Loucy (cell line): Measurements from ENCODE around the gene NCAM1.

Experiments used
- EZH2phosphoT487 ChIP-seq: fragments of 200-600 bp; IDR thresholded peaks from 2 replicates; pipeline ENCODE4 v1.6.1; 2018; ENCODE audit warnings: antibody characterized with exemption, mild to moderate bottlenecking, moderate library complexity, borderline replicate concordance
- TF ChIP-seq, protein P1 (sequence below): fragments of 200-600 bp; sonication (generic); conservative IDR thresholded peaks from 2 replicates; pipeline ENCODE4 v1.5.1; 2014; ENCODE audit warnings: mild to moderate bottlenecking, antibody characterized with exemption, low read length

DNA sequence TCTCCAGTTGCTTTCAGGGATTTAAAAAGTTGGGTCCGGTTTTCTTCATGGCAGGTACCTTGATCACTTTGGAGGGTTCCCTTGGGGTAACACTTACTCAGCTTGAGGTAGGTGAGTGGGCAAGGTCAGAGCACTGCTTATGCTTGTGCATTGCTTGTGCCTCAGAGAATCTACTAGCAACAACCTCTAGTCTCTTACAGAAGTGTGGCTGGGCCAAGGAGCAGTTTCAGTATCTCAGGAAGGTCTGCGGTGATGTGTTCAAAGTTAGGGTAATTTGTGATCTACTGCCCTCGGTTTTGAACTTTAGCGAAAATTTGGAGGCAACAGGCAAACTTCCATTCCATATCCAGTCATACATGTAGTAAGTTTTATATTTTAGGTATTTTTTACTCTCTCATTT, 62.8 kb downstream of the NCAM1 start:
- TF ChIP-seq, protein P1, sequence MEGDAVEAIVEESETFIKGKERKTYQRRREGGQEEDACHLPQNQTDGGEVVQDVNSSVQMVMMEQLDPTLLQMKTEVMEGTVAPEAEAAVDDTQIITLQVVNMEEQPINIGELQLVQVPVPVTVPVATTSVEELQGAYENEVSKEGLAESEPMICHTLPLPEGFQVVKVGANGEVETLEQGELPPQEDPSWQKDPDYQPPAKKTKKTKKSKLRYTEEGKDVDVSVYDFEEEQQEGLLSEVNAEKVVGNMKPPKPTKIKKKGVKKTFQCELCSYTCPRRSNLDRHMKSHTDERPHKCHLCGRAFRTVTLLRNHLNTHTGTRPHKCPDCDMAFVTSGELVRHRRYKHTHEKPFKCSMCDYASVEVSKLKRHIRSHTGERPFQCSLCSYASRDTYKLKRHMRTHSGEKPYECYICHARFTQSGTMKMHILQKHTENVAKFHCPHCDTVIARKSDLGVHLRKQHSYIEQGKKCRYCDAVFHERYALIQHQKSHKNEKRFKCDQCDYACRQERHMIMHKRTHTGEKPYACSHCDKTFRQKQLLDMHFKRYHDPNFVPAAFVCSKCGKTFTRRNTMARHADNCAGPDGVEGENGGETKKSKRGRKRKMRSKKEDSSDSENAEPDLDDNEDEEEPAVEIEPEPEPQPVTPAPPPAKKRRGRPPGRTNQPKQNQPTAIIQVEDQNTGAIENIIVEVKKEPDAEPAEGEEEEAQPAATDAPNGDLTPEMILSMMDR, result no peak
- TF ChIP-seq EZH2phosphoT487, result no peak
